Left renal cortex interstitium (tissue), 4 donors: ENCODE data around the gene SLC47A2. TPM values are rescaled to one million over a fixed set of nuclear protein-coding genes. Genes with fewer than 3 reads are reported as not detected.

Experiments used
- DNase-seq, 4 donors: peaks; one replicate each; pipeline ENCODE4 v3.0.0-alpha.2; 2013; ENCODE audit warnings: low read depth in 4 of 4, low spot score in 2 of 4, missing footprints in 1 of 4
- polyA plus RNA-seq, 4 donors: library from polyadenylated mRNA; unstranded; fragments of 120-200 nt; gene quantifications; one replicate each; pipeline ENCODE4 v1.2.1, GENCODE V29; 2013; ENCODE audit not compliant: insufficient read length in 4 of 4

The SLC47A2 gene
- polyA plus RNA-seq, 4 donors: 6.3 to 8.6 (median 7.1) TPM

- no peak for DNase-seq
Observed at GRCh38 chr17:19729900-19730299, 13.5 kb upstream of the SLC47A2 start.

GRCh38 chr17:19728084-19728495 lies 11.7 kb upstream of the SLC47A2 start:
- no peak for DNase-seq

- no peak for DNase-seq
Observed at GRCh38 chr17:19727501-19728078, 11.2 kb upstream of the SLC47A2 start.

GRCh38 chr17:19726631-19727376 lies 10.4 kb upstream of the SLC47A2 start:
- no peak for DNase-seq

GRCh38 chr17:19725486-19725885 lies 9.1 kb upstream of the SLC47A2 start:
- DNase-seq: no peak

GRCh38 chr17:19724501-19725420 lies 8.4 kb upstream of the SLC47A2 start:
- DNase-seq: no peak

GRCh38 chr17:19723964-19724363 lies 7.6 kb upstream of the SLC47A2 start:
- DNase-seq: no peak

- peak in 1 of 4 donors; percentile 62 for DNase-seq
Observed at GRCh38 chr17:19720631-19721426, 4.4 kb upstream of the SLC47A2 start.

- DNase-seq: no peak
Observed at GRCh38 chr17:19720210-19720475, 3.8 kb upstream of the SLC47A2 start.

GRCh38 chr17:19719355-19720209 lies 3.2 kb upstream of the SLC47A2 start:
- no peak for DNase-seq

GRCh38 chr17:19718613-19719354 lies 2.4 kb upstream of the SLC47A2 start:
- no peak for DNase-seq

GRCh38 chr17:19718041-19718612 lies 1.7 kb upstream of the SLC47A2 start:
- no peak for DNase-seq

GRCh38 chr17:19717411-19717908 lies 1.1 kb upstream of the SLC47A2 start:
- no peak for DNase-seq

- DNase-seq: no peak
Observed at GRCh38 chr17:19717031-19717360, 612 bp upstream of the SLC47A2 start.

GRCh38 chr17:19714542-19715411 lies 1.6 kb downstream of the SLC47A2 start:
- no peak for DNase-seq

- no peak for DNase-seq
Observed at GRCh38 chr17:19713901-19714361, 2.5 kb downstream of the SLC47A2 start.

- DNase-seq: no peak
Observed at GRCh38 chr17:19713462-19713861, 2.9 kb downstream of the SLC47A2 start.
